Body of pancreas (tissue), 4 donors: Measurements from ENCODE around the gene SLC43A1. TPM values are rescaled to one million over a fixed set of nuclear protein-coding genes. Genes with fewer than 3 reads are reported as not detected.

Source experiments
- ATAC-seq: fragments of 150-250 bp; one replicate; pipeline ENCODE4 v1.9.1; 2016
- DNase-seq, 4 donors: peaks; one replicate each; pipeline ENCODE4 v3.0.0-alpha.2; 2019
- H3K27ac ChIP-seq, 4 donors: fragments of 200-600 bp; sonication (generic); 1 replicate in 3 of 4; 2 replicates in 1 of 4; pipeline versions ENCODE4 v1.5.1 to v1.6.1; 2016 to 2019; ENCODE audit warnings: mild to moderate bottlenecking in 1 of 4, mixed read lengths in 1 of 4, moderate library complexity in 1 of 4
- H3K27me3 ChIP-seq, 2 donors: fragments of 200-600 bp; sonication (generic); one replicate each; pipeline ENCODE4 v1.6.0; 2016; ENCODE audit warnings: mild to moderate bottlenecking in 1 of 2
- H3K36me3 ChIP-seq, 2 donors: fragments of 200-600 bp; sonication (generic); replicated peaks in 1 of 2; 2 replicates each; pipeline ENCODE4 v1.5.1; 2016; ENCODE audit warnings: low read depth in 2 of 2; ENCODE audit not compliant: insufficient read depth in 1 of 2
- H3K4me1 ChIP-seq: fragments of 200-600 bp; sonication (generic); one replicate; pipeline ENCODE4 v1.6.0; 2016
- H3K4me3 ChIP-seq, 2 donors: fragments of 200-600 bp; sonication (generic); 1 replicate in 1 of 2; 2 replicates in 1 of 2; pipeline ENCODE4 v1.5.1; 2016 to 2019
- H3K9me3 ChIP-seq, 3 donors: fragments of 200-600 bp; sonication (generic); 1 replicate in 2 of 3; 2 replicates in 1 of 3; pipeline ENCODE4 v1.5.1; 2016
- CTCF ChIP-seq, 7 experiments: fragments of 450-650 bp in 4 of 7; fragments of 200-600 bp in 3 of 7; sonication (generic) in 3 of 7; IDR thresholded peaks; one replicate each; pipeline ENCODE4 v1.5.1; 2016 to 2019; ENCODE audit warnings: antibody characterized with exemption in 7 of 7
- POLR2A ChIP-seq, 3 donors: fragments of 450-650 bp; IDR thresholded peaks; one replicate each; pipeline ENCODE4 v1.6.1; 2016; ENCODE audit warnings: antibody characterized with exemption in 3 of 3, mild to moderate bottlenecking in 2 of 3
- WGBS, 2 donors: methylation state at CpG; one replicate each; pipeline ENCODE4 v1.1.5; 2017; 5-methylcytosine and 5-hydroxymethylcytosine counted together
- intact Hi-C: fragments of 100-400 bp; cut with DNase I; formaldehyde crosslinking; loops from one replicate; pipeline ENCODE4 v1.15.1; 2023
- total RNA-seq, 2 donors: library from RNA; depleted of rRNA; stranded (reverse); fragments of >200 nt; gene quantifications; one replicate each; pipeline ENCODE4 v1.1.0, GENCODE V29; 2016

SLC43A1 gene
- total RNA-seq, 2 donors from 2014 or later: 87.7 to 128 TPM

- no peaks in the 10 kb centered on the region for H3K27me3 ChIP-seq
- H3K36me3 ChIP-seq: peaks cover 0 to 2% of the 10 kb centered on the region in 2 donors
- no peak overlapping the region for H3K4me3 ChIP-seq
- no peak overlapping the region for H3K27ac ChIP-seq
- ATAC-seq (no peak), DNase-seq (no peak)
- no peaks in the 10 kb centered on the region for H3K9me3 ChIP-seq
- TF ChIP-seq POLR2A (IDR thresholded peaks at IDR 0.05) (no peak), CTCF (IDR thresholded peaks at IDR 0.05) (no peak)
- intact Hi-C loops: no loop called here
- WGBS, 2 donors: 65 to 70% methylated on average over 5 of the region's 5 CpGs
- peaks cover 13% of the 10 kb centered on the region for H3K4me1 ChIP-seq
Measured at GRCh38 chr11:57546869-57547475, 31.5 kb upstream of the SLC43A1 start.

GRCh38 chr11:57546451-57546850, 30.9 kb upstream of the SLC43A1 start:
- WGBS, 2 donors: 70 to 100% methylated on average over 2 to 4 of the region's 7 CpGs
- no peak overlapping the region for H3K4me3 ChIP-seq
- H3K36me3 ChIP-seq: peaks cover 0 to 2% of the 10 kb centered on the region in 2 donors
- no peak overlapping the region for H3K27ac ChIP-seq
- peaks cover 8% of the 10 kb centered on the region for H3K4me1 ChIP-seq
- DNase-seq (no peak), ATAC-seq (no peak)
- intact Hi-C loops: no loop called here
- TF ChIP-seq CTCF (IDR thresholded peaks at IDR 0.05): no peak
- no peak for TF ChIP-seq POLR2A (IDR thresholded peaks at IDR 0.05)
- no peaks in the 10 kb centered on the region for H3K27me3 ChIP-seq
- no peaks in the 10 kb centered on the region for H3K9me3 ChIP-seq

GRCh38 chr11:57545883-57546282, 30.4 kb upstream of the SLC43A1 start:
- no peaks in the 10 kb centered on the region for H3K9me3 ChIP-seq
- intact Hi-C loops: no loop called here
- peaks cover 8% of the 10 kb centered on the region for H3K4me1 ChIP-seq
- H3K27me3 ChIP-seq: no peaks in the 10 kb centered on the region
- DNase-seq (no peak), ATAC-seq (no peak)
- H3K4me3 ChIP-seq: no peak overlapping the region
- no peak overlapping the region for H3K27ac ChIP-seq
- H3K36me3 ChIP-seq: peaks cover 0 to 2% of the 10 kb centered on the region in 2 donors
- no peak for TF ChIP-seq POLR2A (IDR thresholded peaks at IDR 0.05)
- no peak for TF ChIP-seq CTCF (IDR thresholded peaks at IDR 0.05)
- WGBS, 2 donors: 94 to 97% methylated on average over 6 to 7 of the region's 13 CpGs

- ATAC-seq: no peak
- 76 to 91% methylated on average over 6 of the region's 6 CpGs for WGBS, 2 donors
Measured at GRCh38 chr11:57544566-57544965, 29.1 kb upstream of the SLC43A1 start.

More at GRCh38 chr11:57544566-57544965, 29.1 kb upstream of the SLC43A1 start:
- intact Hi-C loops: no loop called here
- no peak for TF ChIP-seq CTCF (IDR thresholded peaks at IDR 0.05)
- TF ChIP-seq POLR2A (IDR thresholded peaks at IDR 0.05): no peak
- Histone ChIP-seq H3K27me3 (no peaks in the 10 kb centered on the region), H3K4me1 (peaks cover 8% of the 10 kb centered on the region), H3K9me3 (no peaks in the 10 kb centered on the region), H3K4me3 (no peak overlapping the region), H3K27ac (no peak overlapping the region), H3K36me3 (no peaks in the 10 kb centered on the region)
- DNase-seq: no peak
